Dedifferentiated amniotic fluid mesenchymal stem cell (primary cell): ENCODE results near the gene NUP214.
"Not testable (repeated sequence)": the region's sequence is repeated elsewhere in the genome, so short reads cannot be mapped to it uniquely, and the experiment has no call there.

Source experiments
- DNase-seq: peaks from one replicate; pipeline ENCODE4 v3.0.0-alpha.2; 2016; ENCODE audit errors: extremely low spot score

NUP214 gene

GRCh38 chr9:131193051-131193450, 67.7 kb downstream of the NUP214 start:
- no peak for DNase-seq

- DNase-seq: no peak
Measured at GRCh38 chr9:131194762-131195161, 69.4 kb downstream of the NUP214 start.

- DNase-seq: no peak
Measured at GRCh38 chr9:131197160-131197911, 72.0 kb downstream of the NUP214 start.

GRCh38 chr9:131198041-131198715, 72.8 kb downstream of the NUP214 start:
- no peak for DNase-seq

- DNase-seq: no peak
Measured at GRCh38 chr9:131201856-131202255, 76.5 kb downstream of the NUP214 start.

GRCh38 chr9:131203431-131204218, 78.2 kb downstream of the NUP214 start:
- no peak for DNase-seq

- no peak for DNase-seq
Measured at GRCh38 chr9:131204285-131204684, 78.9 kb downstream of the NUP214 start.

- no peak for DNase-seq
Measured at GRCh38 chr9:131206495-131206894, 81.1 kb downstream of the NUP214 start.

GRCh38 chr9:131211920-131212319, 86.5 kb downstream of the NUP214 start:
- DNase-seq: not testable (repeated sequence)

- no peak for DNase-seq
Measured at GRCh38 chr9:131214286-131214856, 89.0 kb downstream of the NUP214 start.

- no peak for DNase-seq
Measured at GRCh38 chr9:131214876-131215275, 89.5 kb downstream of the NUP214 start.

- DNase-seq: no peak
Measured at GRCh38 chr9:131216806-131217205, 91.4 kb downstream of the NUP214 start.

- no peak for DNase-seq
Measured at GRCh38 chr9:131217331-131218031, 92.1 kb downstream of the NUP214 start.

- no peak for DNase-seq
Measured at GRCh38 chr9:131218370-131218769, 93.0 kb downstream of the NUP214 start.

GRCh38 chr9:131220485-131220884, 95.1 kb downstream of the NUP214 start:
- DNase-seq: no peak

GRCh38 chr9:131222460-131222859, 97.1 kb downstream of the NUP214 start:
- no peak for DNase-seq

GRCh38 chr9:131226226-131226625, 100.8 kb downstream of the NUP214 start:
- no peak for DNase-seq

- no peak for DNase-seq
Measured at GRCh38 chr9:131227112-131227958, 101.9 kb downstream of the NUP214 start.

GRCh38 chr9:131227959-131228460, 102.6 kb downstream of the NUP214 start:
- DNase-seq: no peak

GRCh38 chr9:131228988-131229387, 103.6 kb downstream of the NUP214 start:
- no peak for DNase-seq
